GM12891 (cell line): ENCODE results near the gene CYTH4.

ENCODE experiments used
- POLR2A ChIP-seq: IDR thresholded peaks from 2 replicates; pipeline ENCODE4 v1.6.1; 2011; ENCODE audit warnings: low read depth, low read length, control low read depth
- POLR2AphosphoS5 ChIP-seq: IDR thresholded peaks from 2 replicates; pipeline ENCODE4 v1.6.1; 2011; ENCODE audit warnings: low read depth, low read length, control low read depth
- TAF1 ChIP-seq: IDR thresholded peaks from 2 replicates; pipeline ENCODE4 v1.6.1; 2011; ENCODE audit warnings: low read depth, low read length, control low read depth

DNA sequence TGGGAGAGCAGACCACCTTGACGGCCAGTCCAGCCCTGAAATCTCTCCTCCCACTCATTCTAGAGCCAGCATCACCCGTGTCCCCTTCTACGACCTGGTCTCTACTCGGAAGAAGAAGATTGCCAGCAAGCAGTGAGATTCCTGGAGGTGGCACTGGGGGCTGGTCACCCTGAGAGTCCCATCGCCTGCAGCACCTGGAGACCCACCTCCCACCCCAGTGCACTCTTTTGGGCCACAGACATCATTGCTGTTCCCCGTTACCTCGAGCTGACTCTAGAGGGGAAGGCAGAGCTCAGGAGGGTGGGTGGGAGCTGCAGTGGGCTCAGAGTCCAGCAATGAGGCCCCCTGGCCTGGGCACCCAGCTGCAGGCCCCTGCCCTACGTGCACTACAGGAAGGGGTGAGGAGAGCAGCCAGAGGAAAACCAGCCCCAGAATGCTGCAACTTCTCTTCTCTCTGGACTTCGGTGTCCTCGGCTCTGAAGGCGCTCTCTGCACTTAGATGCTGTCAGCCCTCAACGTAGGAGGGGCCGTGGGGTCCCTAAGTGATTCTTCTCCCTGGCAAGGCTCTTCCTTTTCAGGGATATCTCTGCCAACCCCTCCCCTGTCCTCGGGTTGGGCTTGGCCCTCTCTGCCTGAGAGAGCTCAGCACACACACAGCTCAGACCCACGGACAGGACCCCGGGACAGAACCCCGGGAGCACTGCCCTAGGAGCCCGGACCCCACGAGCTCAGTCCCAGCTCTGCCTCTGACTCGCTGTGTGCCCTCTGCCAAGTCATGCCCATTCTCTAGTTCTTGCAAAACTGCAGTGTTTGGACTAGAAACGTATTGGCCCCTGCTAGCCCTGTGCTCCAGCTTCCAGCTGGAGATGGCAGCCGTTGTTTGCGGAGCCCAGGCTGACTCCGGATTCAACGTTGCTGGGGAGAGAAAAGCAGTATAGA is 31.3 kb downstream of the CYTH4 start:
- TF ChIP-seq TAF1 (no peak), POLR2A (no peak), POLR2AphosphoS5 (no peak)
